ENCODE results near the gene PNRC1.
"Not testable (repeated sequence)": the region's sequence is repeated elsewhere in the genome, so short reads cannot be mapped to it uniquely, and the experiment has no call there.

Gene PNRC1

DNA sequence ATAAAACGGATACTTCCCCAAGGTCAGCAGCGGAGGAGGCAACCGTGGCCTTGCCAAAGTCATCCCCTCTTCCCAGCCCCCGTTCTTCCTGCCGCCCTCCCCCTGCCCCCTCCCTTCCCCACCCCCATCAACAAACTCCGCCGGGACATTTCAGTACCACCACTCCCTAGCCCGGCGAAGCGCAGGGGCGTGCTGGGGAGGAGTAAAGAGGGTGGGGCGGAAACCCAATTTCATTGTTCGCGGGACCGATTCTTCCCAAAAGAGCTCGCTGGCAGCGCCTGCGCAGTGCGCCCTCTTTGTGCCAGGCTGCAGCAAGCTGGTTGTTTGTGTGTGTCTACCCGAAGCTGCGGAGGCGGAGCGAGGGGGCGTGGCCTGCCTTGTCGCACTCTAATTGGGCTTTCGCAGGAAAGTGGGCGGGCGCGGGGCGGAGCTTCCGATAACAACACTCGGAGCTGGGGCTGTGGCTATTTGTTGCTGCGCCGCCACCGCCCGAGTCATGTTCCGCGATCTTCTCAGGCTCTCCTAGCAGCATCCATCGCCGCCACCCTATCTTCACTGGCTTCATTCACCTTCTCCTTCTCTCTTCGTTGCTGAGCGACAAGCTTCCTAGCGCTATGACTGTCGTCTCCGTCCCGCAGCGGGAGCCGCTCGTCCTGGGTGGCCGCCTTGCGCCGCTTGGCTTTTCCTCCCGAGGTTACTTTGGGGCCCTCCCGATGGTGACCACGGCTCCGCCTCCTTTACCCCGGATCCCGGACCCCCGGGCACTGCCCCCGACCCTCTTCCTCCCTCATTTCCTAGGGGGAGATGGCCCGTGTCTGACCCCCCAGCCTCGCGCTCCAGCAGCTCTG lies at the start of gene PNRC1:
Gene PNRC1 (plus strand): TSS at position 471 of the 848 bp plus-strand sequence. CDS start 144 bp downstream, at position 615.
- peak; percentile 100 for DNase-seq

DNA sequence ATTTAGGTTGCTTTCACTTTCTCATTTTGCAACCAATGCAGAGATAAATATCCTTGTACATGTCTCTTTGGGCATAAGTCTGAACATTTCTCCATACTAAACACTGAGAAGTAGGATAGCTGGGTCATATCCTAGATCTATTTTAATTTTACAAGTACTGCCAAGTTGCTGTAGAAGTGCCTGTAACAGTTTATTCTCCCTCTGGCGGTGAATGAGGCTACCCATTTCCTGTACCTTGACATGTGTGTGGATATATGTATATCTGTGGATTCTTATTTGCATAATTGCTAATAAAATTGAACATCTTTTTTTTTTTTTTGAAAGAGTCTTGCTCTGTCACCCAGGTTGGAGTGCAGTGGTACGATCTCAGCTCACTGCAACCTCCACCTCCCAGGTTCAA lies 48.0 kb upstream of the PNRC1 start:
- DNase-seq, result no peak

DNA sequence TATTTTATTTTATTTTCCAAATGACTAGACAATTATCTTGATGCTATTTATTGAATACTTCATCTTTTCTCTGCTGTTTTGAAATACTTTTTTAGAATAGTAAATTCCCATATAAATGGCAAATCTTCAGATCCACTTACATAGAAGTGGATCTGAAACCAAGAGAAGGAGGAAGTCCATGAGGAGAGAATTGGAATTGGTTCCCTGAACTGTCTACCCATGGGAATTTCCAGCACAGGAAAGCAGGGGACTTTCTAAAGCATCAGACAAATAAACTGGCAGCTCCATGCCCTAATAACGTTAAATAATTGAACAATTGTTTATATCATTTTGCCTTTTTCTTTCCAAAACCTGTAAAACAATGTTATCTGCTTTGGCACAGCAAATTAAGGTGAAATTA lies 47.1 kb upstream of the PNRC1 start:
- DNase-seq, result no peak

- not testable (repeated sequence) for DNase-seq
Observed at GRCh38 chr6:89034116-89034515, 46.4 kb upstream of the PNRC1 start.

DNA sequence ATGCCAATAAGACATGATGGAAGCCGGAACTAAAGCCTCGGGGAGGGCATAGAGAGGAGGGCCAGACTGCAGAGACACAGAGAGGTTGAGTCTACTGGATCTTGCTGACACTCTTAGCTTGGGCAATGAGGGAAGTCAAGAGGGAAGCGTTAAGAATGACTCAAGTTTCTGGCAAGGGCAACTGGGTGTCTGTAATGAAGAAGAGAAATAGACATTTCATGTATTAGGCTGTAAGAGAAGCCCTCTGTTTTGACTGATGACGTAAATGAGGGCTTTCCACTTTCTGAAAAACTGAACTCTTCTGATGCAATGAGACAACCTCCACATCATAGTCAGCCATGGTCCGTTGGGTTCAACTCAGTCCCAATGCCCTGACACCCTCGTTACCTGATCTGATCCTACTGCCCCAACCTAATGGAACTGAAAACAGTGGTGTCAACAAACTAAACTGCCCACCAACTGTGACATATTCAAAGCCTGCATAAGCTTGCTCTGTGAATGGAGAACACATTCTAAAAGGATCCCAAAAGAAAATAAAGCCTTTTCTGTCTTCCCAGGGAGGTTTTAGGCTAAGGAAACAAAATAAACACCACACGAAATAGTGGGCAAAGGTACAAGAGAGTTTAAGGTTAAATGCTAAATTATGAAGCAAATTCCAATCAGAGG lies 45.8 kb upstream of the PNRC1 start:
- no peak for DNase-seq

DNA sequence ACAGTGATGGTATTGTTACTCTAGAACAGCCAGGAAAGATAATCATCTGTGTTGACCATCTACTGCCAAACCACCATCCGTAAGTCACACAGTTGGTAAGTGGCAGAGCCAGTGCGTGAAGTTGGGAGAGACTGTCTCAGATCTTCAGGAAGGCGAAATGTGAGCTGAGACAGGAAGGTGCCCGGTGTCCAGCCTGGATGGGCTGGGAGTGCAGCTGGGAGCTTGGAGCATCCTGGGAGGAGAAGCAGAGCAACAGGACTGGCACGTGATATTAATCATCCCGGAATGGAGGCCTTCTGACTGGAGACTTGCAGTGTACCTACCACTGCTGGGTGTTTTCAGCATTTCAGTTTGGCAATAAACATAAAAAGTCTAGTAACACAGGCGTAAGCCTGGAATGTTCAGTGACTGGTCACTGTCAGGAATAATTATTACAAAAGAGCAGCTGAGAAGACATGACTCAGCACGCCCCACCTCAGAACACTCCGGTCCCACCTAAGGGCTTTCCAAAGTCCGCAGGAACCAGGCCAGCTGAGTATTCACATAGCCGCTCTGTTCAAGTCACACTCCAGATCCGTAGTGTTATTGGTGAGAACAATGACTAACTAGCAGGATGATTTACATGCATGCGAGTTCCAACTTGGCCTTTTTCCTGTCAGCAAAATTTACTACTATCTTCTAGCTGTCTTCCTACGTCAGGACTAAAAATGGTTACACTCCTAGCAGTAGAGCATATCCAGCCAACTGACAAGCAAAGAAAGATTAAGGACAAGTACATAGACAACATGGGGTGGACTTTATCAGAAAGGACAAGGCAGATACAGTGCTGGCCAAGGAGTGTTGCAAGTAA lies 45.1 kb upstream of the PNRC1 start:
- DNase-seq, result no peak

- no peak for DNase-seq
Observed at GRCh38 chr6:89037141-89037900, 43.2 kb upstream of the PNRC1 start.

- DNase-seq, result not testable (repeated sequence)
Observed at GRCh38 chr6:89037901-89038293, 42.7 kb upstream of the PNRC1 start.

GRCh38 chr6:89042664-89043063 lies 37.9 kb upstream of the PNRC1 start:
- no peak for DNase-seq

GRCh38 chr6:89044328-89045010 lies 36.1 kb upstream of the PNRC1 start:
- no peak for DNase-seq

DNA sequence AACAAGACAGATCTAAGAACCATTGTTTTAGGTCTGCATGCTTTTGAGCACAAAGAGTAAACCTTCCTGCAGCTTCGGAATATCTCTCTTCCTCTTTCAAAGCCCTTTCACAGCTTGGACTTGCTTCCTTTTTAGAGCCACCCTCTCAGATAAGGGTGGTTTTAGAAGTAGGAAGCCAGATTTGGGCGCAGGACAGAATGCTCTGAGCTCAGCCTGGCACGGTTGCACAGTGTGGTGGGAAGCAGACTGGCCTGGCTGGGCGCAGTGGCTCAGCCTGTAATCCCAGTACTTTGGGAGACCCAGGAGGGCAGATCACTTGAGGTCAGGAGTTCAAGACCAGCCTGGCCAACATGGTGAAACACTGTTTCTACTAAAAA lies 35.6 kb upstream of the PNRC1 start:
- DNase-seq, result no peak

- DNase-seq, result no peak
Observed at GRCh38 chr6:89045576-89045975, 35.0 kb upstream of the PNRC1 start.

DNA sequence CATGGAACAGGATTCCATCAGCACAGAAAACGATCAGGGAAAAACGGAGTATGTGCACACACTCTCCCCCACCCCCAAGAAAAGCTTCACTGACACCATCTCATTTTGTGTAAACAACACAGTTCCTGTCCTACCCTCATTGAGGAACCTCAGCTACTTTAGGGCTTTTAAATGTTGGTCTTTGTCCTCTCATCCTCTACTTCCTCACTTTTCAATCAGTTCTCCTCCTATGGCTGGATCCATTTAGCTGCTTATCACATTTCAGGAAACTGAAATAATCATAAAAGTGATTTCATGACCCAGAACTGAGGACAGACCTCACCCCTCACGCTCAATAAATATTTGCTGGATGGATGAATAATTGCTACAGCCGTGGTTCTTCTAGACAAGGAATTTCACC lies 33.1 kb upstream of the PNRC1 start:
- no peak for DNase-seq

- DNase-seq, result no peak
Observed at GRCh38 chr6:89048288-89048923, 32.1 kb upstream of the PNRC1 start.

- no peak for DNase-seq
Observed at GRCh38 chr6:89048985-89049384, 31.6 kb upstream of the PNRC1 start.

- no peak for DNase-seq
Observed at GRCh38 chr6:89050155-89050554, 30.4 kb upstream of the PNRC1 start.

DNA sequence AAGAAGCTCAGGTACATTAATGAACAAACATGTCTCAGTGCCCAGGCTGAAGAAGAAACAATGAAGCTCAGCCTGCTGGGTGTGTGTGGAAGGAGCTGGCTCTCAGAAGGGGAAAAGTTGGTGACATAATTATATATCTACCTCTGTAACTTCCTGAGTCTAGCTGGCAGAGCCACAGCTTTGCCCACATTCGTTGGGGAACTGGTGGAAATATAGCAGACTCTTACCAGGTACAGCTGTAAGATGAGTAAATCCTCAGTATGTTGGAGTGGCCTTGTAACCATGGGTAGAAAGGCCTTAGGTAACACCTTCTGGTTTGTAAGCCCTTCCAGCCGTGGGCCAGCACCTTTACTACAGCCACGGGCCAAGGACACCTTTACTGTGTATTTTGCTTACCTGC lies 29.9 kb upstream of the PNRC1 start:
- no peak for DNase-seq

- DNase-seq, result no peak
Observed at GRCh38 chr6:89051676-89052075, 28.9 kb upstream of the PNRC1 start.

- no peak for DNase-seq
Observed at GRCh38 chr6:89054208-89054607, 26.3 kb upstream of the PNRC1 start.

- DNase-seq, result no peak
Observed at GRCh38 chr6:89057759-89058158, 22.8 kb upstream of the PNRC1 start.

GRCh38 chr6:89058627-89059026 lies 21.9 kb upstream of the PNRC1 start:
- DNase-seq, result no peak

- no peak for DNase-seq
Observed at GRCh38 chr6:89059227-89059626, 21.3 kb upstream of the PNRC1 start.

Data from CD4-positive, alpha-beta T cell treated with Interleukin-17A for 4 hours (primary cell).